A549 (cell line): ENCODE results near the gene IL1RN.

Source experiments
- CBX8 ChIP-seq: fragments of 200-600 bp; sonication (generic); IDR thresholded peaks from 2 replicates; pipeline ENCODE4 v1.6.1; 2016
- CHD2 ChIP-seq: fragments of 150-350 bp; IDR thresholded peaks from 2 replicates; pipeline ENCODE4 v1.6.1; 2014; ENCODE audit warnings: low read length; ENCODE audit not compliant: partially characterized antibody
- CTCF ChIP-seq: fragments of >200 bp; sonication (Bioruptor Twin); formaldehyde crosslinking; IDR thresholded peaks from 3 replicates; pipeline ENCODE4 v1.5.1; 2016
- EP300 ChIP-seq, 2 experiments: fragments of >200 bp; sonication (Bioruptor Twin); formaldehyde crosslinking; IDR thresholded peaks; 2 replicates in 1 of 2; 3 replicates in 1 of 2; pipeline ENCODE4 v1.6.1; 2016 to 2017
- HEYL ChIP-seq: fragments of 250-450 bp; sonication (Bioruptor Pico); IDR thresholded peaks from 2 replicates; pipeline ENCODE4 v1.8.0; 2021; ENCODE audit warnings: mild to moderate bottlenecking, moderate library complexity
- JUN ChIP-seq, 2 experiments: fragments of >200 bp; sonication (Bioruptor Twin); formaldehyde crosslinking; IDR thresholded peaks; 2 replicates in 1 of 2; 3 replicates in 1 of 2; pipeline ENCODE4 v1.6.1; 2016 to 2017
- KDM5A ChIP-seq: fragments of 200-600 bp; sonication (generic); IDR thresholded peaks from 2 replicates; pipeline ENCODE4 v1.6.1; 2016; ENCODE audit warnings: antibody characterized with exemption, mild to moderate bottlenecking
- MAZ ChIP-seq: fragments of 150-350 bp; IDR thresholded peaks from 2 replicates; pipeline ENCODE4 v1.6.1; 2014; ENCODE audit warnings: antibody characterized with exemption, low read depth, low read length, borderline replicate concordance
- NR3C1 ChIP-seq: fragments of >200 bp; sonication (Bioruptor Twin); formaldehyde crosslinking; IDR thresholded peaks from 3 replicates; pipeline ENCODE4 v1.6.1; 2017
- POLR2A ChIP-seq: IDR thresholded peaks from 2 replicates; pipeline ENCODE4 v1.6.1; 2012; ENCODE audit warnings: mild to moderate bottlenecking, low read length
- RAD21 ChIP-seq, 2 experiments: fragments of >200 bp in 1 of 2; sonication (Bioruptor Twin) in 1 of 2; formaldehyde crosslinking in 1 of 2; IDR thresholded peaks in 1 of 2; conservative IDR thresholded peaks in 1 of 2; 2 replicates in 1 of 2; 3 replicates in 1 of 2; pipeline ENCODE4 v1.6.1; 2012 to 2018; ENCODE audit warnings: inconsistent platforms in 1 of 2
- USF2 ChIP-seq: fragments of 450-650 bp; IDR thresholded peaks from 2 replicates; pipeline ENCODE4 v1.6.1; 2014; ENCODE audit warnings: antibody characterized with exemption
- TF ChIP-seq, protein P1 (sequence below): fragments of 200-600 bp; sonication (generic); IDR thresholded peaks from 2 replicates; pipeline ENCODE4 v1.6.1; 2016; ENCODE audit warnings: antibody characterized with exemption, mild to moderate bottlenecking, moderate library complexity

DNA sequence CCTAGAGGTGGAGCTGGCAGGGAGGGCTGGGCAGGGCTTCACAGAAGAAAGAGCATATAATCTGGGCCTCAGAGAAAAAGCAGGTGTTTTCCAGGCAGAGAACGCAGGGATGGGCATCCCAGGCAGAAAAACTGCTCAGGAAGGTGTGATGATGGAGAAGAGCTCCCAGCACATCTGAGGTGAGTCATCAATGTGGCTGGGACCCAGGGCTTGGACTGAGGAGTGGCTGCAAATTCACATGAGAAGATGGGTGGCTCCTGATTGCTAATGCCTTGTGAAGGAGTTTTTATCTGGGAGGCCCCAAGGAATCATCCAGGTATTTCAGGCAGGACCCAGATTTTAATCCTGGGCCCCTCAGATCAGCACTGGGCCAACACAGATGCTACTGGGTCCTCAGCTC lies 49.5 kb upstream of the IL1RN start:
- TF ChIP-seq NR3C1 (no peak), HEYL (CRISPR knock-in tag) (no peak), KDM5A (no peak), CTCF (no peak), EP300 (IDR thresholded peaks at IDR 0.05) (no peak), JUN (IDR thresholded peaks at IDR 0.05) (no peak), CHD2 (no peak), RAD21 (conservative IDR thresholded peaks at IDR 0.05 in 1 of 2, IDR thresholded peaks at IDR 0.05 in 1 of 2) (no peak), CBX8 (no peak), POLR2A (no peak), USF2 (no peak), MAZ (no peak)
- TF ChIP-seq, protein P1, sequence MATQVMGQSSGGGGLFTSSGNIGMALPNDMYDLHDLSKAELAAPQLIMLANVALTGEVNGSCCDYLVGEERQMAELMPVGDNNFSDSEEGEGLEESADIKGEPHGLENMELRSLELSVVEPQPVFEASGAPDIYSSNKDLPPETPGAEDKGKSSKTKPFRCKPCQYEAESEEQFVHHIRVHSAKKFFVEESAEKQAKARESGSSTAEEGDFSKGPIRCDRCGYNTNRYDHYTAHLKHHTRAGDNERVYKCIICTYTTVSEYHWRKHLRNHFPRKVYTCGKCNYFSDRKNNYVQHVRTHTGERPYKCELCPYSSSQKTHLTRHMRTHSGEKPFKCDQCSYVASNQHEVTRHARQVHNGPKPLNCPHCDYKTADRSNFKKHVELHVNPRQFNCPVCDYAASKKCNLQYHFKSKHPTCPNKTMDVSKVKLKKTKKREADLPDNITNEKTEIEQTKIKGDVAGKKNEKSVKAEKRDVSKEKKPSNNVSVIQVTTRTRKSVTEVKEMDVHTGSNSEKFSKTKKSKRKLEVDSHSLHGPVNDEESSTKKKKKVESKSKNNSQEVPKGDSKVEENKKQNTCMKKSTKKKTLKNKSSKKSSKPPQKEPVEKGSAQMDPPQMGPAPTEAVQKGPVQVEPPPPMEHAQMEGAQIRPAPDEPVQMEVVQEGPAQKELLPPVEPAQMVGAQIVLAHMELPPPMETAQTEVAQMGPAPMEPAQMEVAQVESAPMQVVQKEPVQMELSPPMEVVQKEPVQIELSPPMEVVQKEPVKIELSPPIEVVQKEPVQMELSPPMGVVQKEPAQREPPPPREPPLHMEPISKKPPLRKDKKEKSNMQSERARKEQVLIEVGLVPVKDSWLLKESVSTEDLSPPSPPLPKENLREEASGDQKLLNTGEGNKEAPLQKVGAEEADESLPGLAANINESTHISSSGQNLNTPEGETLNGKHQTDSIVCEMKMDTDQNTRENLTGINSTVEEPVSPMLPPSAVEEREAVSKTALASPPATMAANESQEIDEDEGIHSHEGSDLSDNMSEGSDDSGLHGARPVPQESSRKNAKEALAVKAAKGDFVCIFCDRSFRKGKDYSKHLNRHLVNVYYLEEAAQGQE, result no peak
